H1 (cell line): ENCODE data around the gene DCTN1. TPM values are rescaled to one million over a fixed set of nuclear protein-coding genes. Genes with fewer than 3 reads are reported as not detected.

ENCODE experiments used
- CTCF ChIA-PET: fragments of 300-600 bp; sonication (Branson Sonifier 250); formaldehyde crosslinking; loops from one replicate; lab custom pipeline; 2021; ENCODE audit not compliant: partially characterized antibody; lab: Charles Lee
- POLR2A ChIA-PET: fragments of 300-600 bp; sonication (Branson Sonifier 250); formaldehyde crosslinking; loops from one replicate; lab custom pipeline; 2021; ENCODE audit warnings: inconsistent platforms; ENCODE audit not compliant: partially characterized antibody; lab: Charles Lee
- DNase-seq, 2 experiments: peaks; one replicate each; pipeline versions ENCODE4 v3.0.0 to v3.0.0-alpha.2; 2010 to 2022; ENCODE audit warnings: low spot score in 2 of 2, low read depth in 1 of 2, mixed read lengths in 1 of 2
- FAIRE-seq: peaks from 2 replicates; lab custom pipeline; 2011; peaks lifted over from hg19 to GRCh38; lab: Jason Lieb, UNC
- H2AFZ ChIP-seq: 2 replicates; pipeline ENCODE4 v1.8.1; 2012; ENCODE audit warnings: low read length, inconsistent platforms
- H2AK5ac ChIP-seq: 2 replicates; pipeline ENCODE4 v1.6.1; 2013; ENCODE audit warnings: low read depth, low read length
- H2BK120ac ChIP-seq: replicated peaks from 2 replicates; pipeline ENCODE3; 2013; ENCODE audit warnings: low read depth, low read length, inconsistent platforms
- H2BK12ac ChIP-seq: 2 replicates; pipeline ENCODE4 v1.6.1; 2013; ENCODE audit warnings: low read depth, low read length
- H2BK15ac ChIP-seq: 2 replicates; pipeline ENCODE4 v1.6.1; 2013; ENCODE audit warnings: low read length
- H2BK20ac ChIP-seq: 2 replicates; pipeline ENCODE4 v1.6.1; 2013; ENCODE audit warnings: low read length
- H2BK5ac ChIP-seq: 2 replicates; pipeline ENCODE4 v1.6.1; 2013; ENCODE audit warnings: low read depth, low read length
- H3K14ac ChIP-seq: 2 replicates; pipeline ENCODE4 v1.6.1; 2013; ENCODE audit warnings: inconsistent platforms; ENCODE audit not compliant: insufficient read length
- H3K18ac ChIP-seq: 2 replicates; pipeline ENCODE4 v1.6.1; 2013; ENCODE audit warnings: low read length; ENCODE audit errors: extremely low read depth
- H3K23ac ChIP-seq: 2 replicates; pipeline ENCODE4 v1.6.1; 2013; ENCODE audit warnings: inconsistent platforms; ENCODE audit not compliant: insufficient read length
- H3K23me2 ChIP-seq: 2 replicates; pipeline ENCODE4 v1.6.1; 2013; ENCODE audit warnings: low read depth, low read length
- H3K27ac ChIP-seq: 2 replicates; pipeline ENCODE4 v1.6.1; 2011; ENCODE audit warnings: low read depth, low read length, inconsistent platforms
- H3K27me3 ChIP-seq, 4 experiments: replicated peaks in 1 of 4; 1 replicate in 1 of 4; 2 replicates in 3 of 4; pipeline versions ENCODE4 v1.6.1 to v1.8.1; 2011 to 2013; ENCODE audit warnings: low read length in 3 of 4, mild to moderate bottlenecking in 3 of 4, inconsistent platforms in 2 of 4, mixed read lengths in 2 of 4, moderate library complexity in 1 of 4; ENCODE audit not compliant: control insufficient read depth in 3 of 4, insufficient read depth in 3 of 4; ENCODE audit errors: extremely low read depth in 1 of 4
- H3K36me3 ChIP-seq, 4 experiments: 2 replicates each; pipeline versions ENCODE4 v1.6.1 to v1.8.1; 2011 to 2013; ENCODE audit warnings: mild to moderate bottlenecking in 4 of 4, low read length in 3 of 4, moderate library complexity in 2 of 4, control low read depth in 1 of 4, inconsistent platforms in 1 of 4; ENCODE audit not compliant: insufficient read depth in 4 of 4, control insufficient read depth in 2 of 4
- H3K4ac ChIP-seq: replicated peaks from 2 replicates; pipeline ENCODE3; 2013; ENCODE audit warnings: low read length, low read depth, mixed read lengths, inconsistent platforms; ENCODE audit not compliant: insufficient read length
- H3K4me1 ChIP-seq, 4 experiments: replicated peaks in 1 of 4; 1 replicate in 1 of 4; 2 replicates in 3 of 4; pipeline versions ENCODE4 v1.6.1 to v1.8.1; 2011 to 2013; ENCODE audit warnings: low read length in 3 of 4, inconsistent platforms in 2 of 4, mixed read lengths in 1 of 4; ENCODE audit not compliant: insufficient read depth in 4 of 4, control insufficient read depth in 3 of 4
- H3K4me2 ChIP-seq, 2 experiments: 2 replicates each; pipeline versions ENCODE4 v1.6.1 to v1.8.1; 2011 to 2013; ENCODE audit warnings: low read depth in 2 of 2, low read length in 2 of 2, control low read depth in 1 of 2, inconsistent platforms in 1 of 2, mild to moderate bottlenecking in 1 of 2; ENCODE audit not compliant: insufficient read depth in 1 of 2
- H3K4me3 ChIP-seq, 4 experiments: fragments of 200-600, 300-600 bp in 1 of 4; sonication (generic), shearing (Covaris generic), sonication (Bioruptor Twin) in 1 of 4; 2 replicates each; pipeline versions ENCODE4 v1.5.1 to v1.8.1; 2011 to 2016; ENCODE audit warnings: low read length in 4 of 4, low read depth in 3 of 4, control low read depth in 2 of 4, inconsistent platforms in 2 of 4, mild to moderate bottlenecking in 2 of 4, mixed read lengths in 1 of 4, moderate library complexity in 1 of 4; ENCODE audit not compliant: insufficient read depth in 2 of 4; ENCODE audit errors: extremely low read depth in 1 of 4
- H3K56ac ChIP-seq: replicated peaks from 2 replicates; pipeline ENCODE3; 2013; ENCODE audit warnings: low read depth, mild to moderate bottlenecking, mixed read lengths, low read length, inconsistent platforms; ENCODE audit not compliant: insufficient read length
- H3K79me1 ChIP-seq: 2 replicates; pipeline ENCODE4 v1.6.1; 2013; ENCODE audit warnings: low read depth, low read length, control low read depth
- H3K79me2 ChIP-seq, 2 experiments: 2 replicates each; pipeline versions ENCODE4 v1.6.1 to v1.8.1; 2012 to 2013; ENCODE audit warnings: low read length in 2 of 2, mild to moderate bottlenecking in 2 of 2, inconsistent platforms in 1 of 2; ENCODE audit not compliant: insufficient read depth in 2 of 2, control insufficient read depth in 1 of 2
- H3K9ac ChIP-seq, 4 experiments: replicated peaks in 1 of 4; 1 replicate in 1 of 4; 2 replicates in 3 of 4; pipeline versions ENCODE4 v1.6.1 to v1.8.1; 2011 to 2013; ENCODE audit warnings: low read depth in 3 of 4, low read length in 3 of 4, control low read depth in 2 of 4, mild to moderate bottlenecking in 2 of 4, moderate library complexity in 2 of 4, inconsistent platforms in 1 of 4; ENCODE audit errors: extremely low read depth in 1 of 4
- H3K9me3 ChIP-seq, 2 experiments: 2 replicates each; pipeline versions ENCODE4 v1.6.1 to v1.8.1; 2012 to 2013; ENCODE audit warnings: mild to moderate bottlenecking in 2 of 2, moderate library complexity in 2 of 2, control low read depth in 1 of 2, inconsistent platforms in 1 of 2, low read depth in 1 of 2, low read length in 1 of 2, mixed read lengths in 1 of 2; ENCODE audit not compliant: insufficient read depth in 2 of 2
- H4K20me1 ChIP-seq, 2 experiments: replicated peaks in 1 of 2; 2 replicates each; pipeline versions ENCODE3 to v1.8.1; 2011 to 2013; ENCODE audit warnings: inconsistent platforms in 2 of 2, low read length in 2 of 2, mild to moderate bottlenecking in 1 of 2; ENCODE audit not compliant: insufficient read depth in 2 of 2, control insufficient read depth in 1 of 2
- H4K5ac ChIP-seq: 2 replicates; pipeline ENCODE4 v1.6.1; 2013; ENCODE audit warnings: low read length, low read depth, mixed read lengths, inconsistent platforms; ENCODE audit not compliant: insufficient read length
- H4K8ac ChIP-seq: 2 replicates; pipeline ENCODE4 v1.8.0; 2013; ENCODE audit warnings: mild to moderate bottlenecking, moderate library complexity, low read length, inconsistent platforms; ENCODE audit not compliant: insufficient read depth; ENCODE audit errors: extremely low read depth
- H4K91ac ChIP-seq: replicated peaks from 2 replicates; pipeline ENCODE3; 2013; ENCODE audit warnings: low read length, mixed read lengths, inconsistent platforms; ENCODE audit not compliant: insufficient read length
- BCL11A ChIP-seq, 2 experiments: IDR thresholded peaks; one replicate each; pipeline ENCODE4 v1.6.1; 2011; ENCODE audit warnings: low read depth in 2 of 2, low read length in 2 of 2, mild to moderate bottlenecking in 2 of 2
- BRCA1 ChIP-seq: IDR thresholded peaks from 2 replicates; pipeline ENCODE4 v1.6.1; 2012; ENCODE audit warnings: low read depth, low read length, improper control_type of control experiment
- CBX8 ChIP-seq: fragments of 300-800, 300-1000 bp; sonication (generic); IDR thresholded peaks from 2 replicates; pipeline ENCODE4 v1.7.1; 2016; ENCODE audit warnings: low read depth, low read length, borderline replicate concordance
- CHD2 ChIP-seq: IDR thresholded peaks from 2 replicates; pipeline ENCODE4 v1.6.1; 2012; ENCODE audit warnings: low read length, improper control_type of control experiment
- HDAC2 ChIP-seq, 2 experiments: fragments of 300-600 bp in 1 of 2; sonication (generic) in 1 of 2; IDR thresholded peaks; 2 replicates each; pipeline ENCODE4 v1.6.1; 2011 to 2012; ENCODE audit warnings: low read depth in 2 of 2, low read length in 2 of 2, mild to moderate bottlenecking in 2 of 2, moderate library complexity in 2 of 2, borderline replicate concordance in 1 of 2, inconsistent platforms in 1 of 2
- POLR2A ChIP-seq, 2 experiments: IDR thresholded peaks; 1 replicate in 1 of 2; 2 replicates in 1 of 2; pipeline ENCODE4 v1.6.1; 2011; ENCODE audit warnings: low read depth in 2 of 2, low read length in 2 of 2, mild to moderate bottlenecking in 2 of 2; ENCODE audit errors: control extremely low read depth in 1 of 2
- POU5F1 ChIP-seq: IDR thresholded peaks from 2 replicates; pipeline ENCODE4 v1.6.1; 2011; ENCODE audit warnings: low read depth, mild to moderate bottlenecking, low read length, moderate library complexity
- RAD21 ChIP-seq, 2 experiments: IDR thresholded peaks in 1 of 2; conservative IDR thresholded peaks in 1 of 2; 2 replicates each; pipeline ENCODE4 v1.6.1; 2011; ENCODE audit warnings: low read depth in 2 of 2, low read length in 2 of 2, improper control_type of control experiment in 1 of 2, inconsistent platforms in 1 of 2, mild to moderate bottlenecking in 1 of 2, moderate library complexity in 1 of 2
- RNF2 ChIP-seq: fragments of 200-900, 300-1000 bp; sonication (generic); IDR thresholded peaks from 2 replicates; pipeline ENCODE4 v1.7.1; 2016; ENCODE audit warnings: borderline replicate concordance, low read depth, mild to moderate bottlenecking, antibody characterized with exemption, low read length; ENCODE audit not compliant: poor library complexity, severe bottlenecking; ENCODE audit errors: missing control alignments
- TAF7 ChIP-seq: optimal IDR thresholded peaks from 2 replicates; pipeline ENCODE3; 2011; ENCODE audit warnings: low read depth, mild to moderate bottlenecking, inconsistent platforms, low read length, moderate library complexity, borderline replicate concordance
- WGBS, 2 experiments: shearing (Covaris generic) in 1 of 2; methylation state at CpG; one replicate each; pipeline versions ENCODE4 v1.1.6 to v1.1.7; 2013 to 2015; ENCODE audit warnings: low lambda C conversion rate in 2 of 2, mixed read lengths in 2 of 2, inconsistent platforms in 1 of 2, low coverage in 1 of 2, missing lambda C conversion rate in 1 of 2; ENCODE audit not compliant: insufficient replicate concordance in 2 of 2, insufficient coverage in 1 of 2, insufficient read length in 1 of 2; ENCODE audit errors: extremely low coverage in 1 of 2, missing lambda C conversion rate in 1 of 2; 5-methylcytosine and 5-hydroxymethylcytosine counted together
- polyA plus RNA-seq, 7 experiments: library from polyadenylated mRNA; depleted of rRNA in 3 of 7; stranded (reverse) in 5 of 7; unstranded in 2 of 7; fragments of >200 nt in 5 of 7; fragments of 200-250 nt in 2 of 7; gene quantifications; 1 replicate in 5 of 7; 2 replicates in 1 of 7; 4 replicates in 1 of 7; pipeline versions ENCODE4 v1.2.1 to v1.2.3, GENCODE V29; 2011 to 2013; ENCODE audit warnings: missing spikeins in 2 of 7, mixed read lengths in 2 of 7
- total RNA-seq: library from RNA; stranded (reverse); fragmentation: NEBNext Ultra II Directional; extraction: Animal tissue kit (Norgen Biotek cat#: 25700); gene quantifications from 2 replicates; pipeline ENCODE4 v1.2.1, GENCODE V29; 2021

Gene DCTN1
- total and polyA plus RNA-seq, 2 of the 8 experiments (the other 6 are each of a cell fraction or from before 2014, with no cell fraction given): 105 to 162 TPM

GRCh38 chr2:74391580-74392448, 11.7 kb upstream of the DCTN1 start:
- H3K79me1 ChIP-seq: peaks cover 10% of the 10 kb centered on the region
- WGBS, 2 experiments: 7% methylated on average over 35 of the region's 62 CpGs; no CpG with 5 or more reads in 1 of the 2 experiments
- peak overlapping the region; percentile 100 for H2BK15ac ChIP-seq
- H4K8ac ChIP-seq: peak overlapping the region; percentile 99
- peak; percentile 90 to 98 for DNase-seq
- H3K56ac ChIP-seq: peak overlapping the region; percentile 98
- H2AFZ ChIP-seq: peak overlapping the region; percentile 83
- H2AK5ac ChIP-seq: no peak overlapping the region
- H4K91ac ChIP-seq: peak overlapping the region; percentile 83
- no peaks in the 10 kb centered on the region for H3K27me3 ChIP-seq
- peaks cover 6 to 10% of the 10 kb centered on the region in 2 experiments for H4K20me1 ChIP-seq
- peak overlapping the region; percentile 98 for H3K27ac ChIP-seq
- FAIRE-seq: no peak
- no peaks in the 10 kb centered on the region for H3K36me3 ChIP-seq
- H3K79me2 ChIP-seq: peaks cover 15 to 45% of the 10 kb centered on the region in 2 experiments
- POLR2A ChIA-PET: interaction anchor here (0.6 to 3.3 kb wide), 25 partner anchors 9 to 391 kb away, joined by 3 to 16 read pairs (median 4); partner anchors contain the start of genes C2orf81, DCTN1, MTHFD2 and RTKN
- H3K4me1 ChIP-seq: peaks cover 0 to 3% (median 0%) of the 10 kb centered on the region in 4 experiments; a peak in 4 of 7 replicates
- H3K4ac ChIP-seq: no peak overlapping the region
- H2BK12ac ChIP-seq: 0 out of 2 replicates have a peak overlapping the region, but pooled peaks have one; percentile 81
- H3K9me3 ChIP-seq: no peaks in the 10 kb centered on the region
- H3K4me2 ChIP-seq: peak overlapping the region; percentile 90 to 92
- H2BK120ac ChIP-seq: no peak overlapping the region
- peak overlapping the region; percentile 86 to 96 (median 90) for H3K4me3 ChIP-seq
- no peak overlapping the region for H3K23ac ChIP-seq
- peak overlapping the region; percentile 99 for H4K5ac ChIP-seq
- CTCF ChIA-PET: interaction anchor here (0.6 to 6.1 kb wide), 22 partner anchors 9 to 436 kb away, joined by 3 to 49 read pairs (median 4); partner anchors contain the start of genes DCTN1, INO80B and WBP1
- H3K23me2 ChIP-seq: peaks cover 6% of the 10 kb centered on the region
- no peak overlapping the region for H3K14ac ChIP-seq
- H2BK20ac ChIP-seq: no peak overlapping the region
- peak overlapping the region; percentile 83 to 97 (median 90) for H3K9ac ChIP-seq
- peak overlapping the region; percentile 100 for H3K18ac ChIP-seq
- peak overlapping the region; percentile 98 for H2BK5ac ChIP-seq
- TF ChIP-seq POLR2A (IDR thresholded peaks at IDR 0.05; ENCODE audit: control extremely low read depth in 1 of 2, low read depth in 2 of 2, low read length in 2 of 2): peak in 1 of 2 experiments; percentile 93; a peak in 2 of 3 replicates
- no peak for TF ChIP-seq POU5F1
- TF ChIP-seq HDAC2 (IDR thresholded peaks at IDR 0.05; ENCODE audit: borderline replicate concordance in 1 of 2, low read depth in 2 of 2, low read length in 2 of 2): no peak
- peak; percentile 41 to 42 for TF ChIP-seq RAD21 (IDR thresholded peaks at IDR 0.05 in 1 of 2, conservative IDR thresholded peaks at IDR 0.05 in 1 of 2; ENCODE audit: low read depth in 2 of 2, low read length in 2 of 2)
- no peak for TF ChIP-seq RNF2
- TF ChIP-seq TAF7: peak; percentile 80
- TF ChIP-seq BCL11A (IDR thresholded peaks at IDR 0.05; ENCODE audit: low read depth in 2 of 2, low read length in 2 of 2): no peak
- no peak for TF ChIP-seq CHD2
- TF ChIP-seq CBX8: no peak
- no peak for TF ChIP-seq BRCA1
